KG1 (cell line): ENCODE results near the gene PTOV1.

Experiments
- DNase-seq: peaks from one replicate; lab custom pipeline; 2025; lab: John Stamatoyannopoulos, UW

Gene PTOV1

GRCh38 chr19:49859682-49860335, 8.8 kb downstream of the PTOV1 start:
- DNase-seq, result no peak

GRCh38 chr19:49860336-49861102, 9.6 kb downstream of the PTOV1 start:
- no peak for DNase-seq

- DNase-seq, result no peak
Observed at GRCh38 chr19:49861107-49861506, 10.1 kb downstream of the PTOV1 start.

- no peak for DNase-seq
Observed at GRCh38 chr19:49861541-49862378, 10.8 kb downstream of the PTOV1 start.

GRCh38 chr19:49862391-49863253, 11.7 kb downstream of the PTOV1 start:
- DNase-seq, result no peak

GRCh38 chr19:49863254-49863934, 12.4 kb downstream of the PTOV1 start:
- DNase-seq, result no peak

GRCh38 chr19:49863935-49864320, 13.0 kb downstream of the PTOV1 start:
- no peak for DNase-seq

- no peak for DNase-seq
Observed at GRCh38 chr19:49864890-49865289, 13.9 kb downstream of the PTOV1 start.

- peak; percentile 91 for DNase-seq
Observed at GRCh38 chr19:49866933-49867782, 16.2 kb downstream of the PTOV1 start, which contains the start of gene PNKP. PNKP (minus strand) TSS chr19:49867576; CDS start chr19:49867204, 372 bp downstream.

GRCh38 chr19:49869009-49869483, 18.1 kb downstream of the PTOV1 start:
- no peak for DNase-seq

- peak; percentile 99 for DNase-seq
Observed at GRCh38 chr19:49869484-49870308, 18.7 kb downstream of the PTOV1 start.

GRCh38 chr19:49870309-49870901, 19.4 kb downstream of the PTOV1 start:
- no peak for DNase-seq

- DNase-seq, result no peak
Observed at GRCh38 chr19:49871349-49871985, 20.5 kb downstream of the PTOV1 start.

- no peak for DNase-seq
Observed at GRCh38 chr19:49872245-49873128, 21.5 kb downstream of the PTOV1 start.

- DNase-seq, result no peak
Observed at GRCh38 chr19:49873129-49873521, 22.2 kb downstream of the PTOV1 start.

- DNase-seq, result no peak
Observed at GRCh38 chr19:49873834-49874233, 22.9 kb downstream of the PTOV1 start.

GRCh38 chr19:49874503-49875157, 23.7 kb downstream of the PTOV1 start:
- no peak for DNase-seq
